Ovary (tissue), 9 donors: ENCODE data around the gene ZBTB18. TPM values are rescaled to one million over a fixed set of nuclear protein-coding genes. Genes with fewer than 3 reads are reported as not detected.

Experiments used
- DNase-seq, 5 donors: peaks; one replicate each; pipeline ENCODE4 v3.0.0-alpha.2; 2019 to 2020
- H3K27ac ChIP-seq, 2 donors: fragments of 200-600 bp; one replicate each; pipeline versions ENCODE4 v1.5.1 to v1.8.0; 2019 to 2022
- H3K27me3 ChIP-seq: fragments of 200-600 bp; one replicate; pipeline ENCODE4 v1.8.0; 2022
- H3K36me3 ChIP-seq: fragments of 200-600 bp; sonication (generic); one replicate; pipeline ENCODE4 v1.5.1; 2019
- H3K4me1 ChIP-seq: one replicate; pipeline ENCODE4 v1.8.1; 2013; ENCODE audit warnings: mild to moderate bottlenecking, moderate library complexity; ENCODE audit not compliant: insufficient read depth
- H3K4me3 ChIP-seq: fragments of 200-600 bp; sonication (generic); one replicate; pipeline ENCODE4 v1.5.1; 2017
- H3K9me3 ChIP-seq, 2 donors: fragments of 200-600 bp in 1 of 2; sonication (generic) in 1 of 2; one replicate each; pipeline versions ENCODE4 v1.5.1 to v1.8.1; 2013 to 2019; ENCODE audit warnings: mild to moderate bottlenecking in 1 of 2, moderate library complexity in 1 of 2
- EP300 ChIP-seq: sonication (generic); formaldehyde crosslinking; IDR thresholded peaks from one replicate; pipeline ENCODE4 v1.6.1; 2017; ENCODE audit warnings: antibody characterized with exemption
- POLR2A ChIP-seq: fragments of 450-650 bp; IDR thresholded peaks from one replicate; pipeline ENCODE4 v1.6.1; 2017; ENCODE audit warnings: antibody characterized with exemption, mild to moderate bottlenecking, moderate library complexity
- WGBS, 3 donors: extraction: QIAGEN DNeasy Blood & Tissue Kit in 1 of 3; methylation state at CpG; one replicate each; pipeline versions ENCODE4 v1.1.5 to v1.1.7; 2013 to 2017; 5-methylcytosine and 5-hydroxymethylcytosine counted together
- intact Hi-C, 4 donors: fragments of 100-400 bp; cut with DNase I; formaldehyde crosslinking; loops; one replicate each; pipeline versions ENCODE4 v1.11.0 to v1.15.1; 2022 to 2023
- polyA plus RNA-seq, 2 donors: library from polyadenylated mRNA; stranded (reverse); fragments of 200-250 nt in 1 of 2; fragments of 350-450 nt in 1 of 2; fragmentation: Illumina TruSeq in 1 of 2; extraction: RNeasy Lipid Tissue Mini Kit (QIAGEN cat#74804) in 1 of 2; gene quantifications; one replicate each; pipeline ENCODE4 v1.2.3, GENCODE V29; 2013 to 2014
- total RNA-seq, 7 donors: library from RNA; depleted of rRNA in 2 of 7; stranded (reverse); fragments of >200 nt in 2 of 7; fragmentation: NEBNext Ultra II Directional in 3 of 7; extraction: Animal tissue kit (Norgen Biotek cat#: 25700) in 3 of 7; gene quantifications; one replicate each; pipeline versions ENCODE4 v1.1.0 to v1.2.4, GENCODE V29; 2016 to 2023
- TF ChIP-seq, protein P1 (sequence below), 3 donors: fragments of 450-650 bp in 2 of 3; fragments of 200-600 bp in 1 of 3; IDR thresholded peaks; one replicate each; pipeline versions ENCODE4 v1.5.1 to v1.8.0; 2016 to 2022; ENCODE audit warnings: antibody characterized with exemption in 3 of 3, mild to moderate bottlenecking in 1 of 3
- donor health status: DM: no; HTN: no; CAD: no; lungs with moderate emphysema.
- donor health status: DM: no; HTN: no; CAD: no.
- donor health status: Bipolar disorder and iron deficiency.
- donor health status: DM: yes; HTN: yes; CAD: no.
- donor health status: DM: no; HTN: no; CAD: no.
- donor health status: DM: yes; HTN: yes; CAD: no.

Gene ZBTB18
- total and polyA plus RNA-seq, 9 donors = 6.7 to 14.0 (median 10.1) TPM

DNA sequence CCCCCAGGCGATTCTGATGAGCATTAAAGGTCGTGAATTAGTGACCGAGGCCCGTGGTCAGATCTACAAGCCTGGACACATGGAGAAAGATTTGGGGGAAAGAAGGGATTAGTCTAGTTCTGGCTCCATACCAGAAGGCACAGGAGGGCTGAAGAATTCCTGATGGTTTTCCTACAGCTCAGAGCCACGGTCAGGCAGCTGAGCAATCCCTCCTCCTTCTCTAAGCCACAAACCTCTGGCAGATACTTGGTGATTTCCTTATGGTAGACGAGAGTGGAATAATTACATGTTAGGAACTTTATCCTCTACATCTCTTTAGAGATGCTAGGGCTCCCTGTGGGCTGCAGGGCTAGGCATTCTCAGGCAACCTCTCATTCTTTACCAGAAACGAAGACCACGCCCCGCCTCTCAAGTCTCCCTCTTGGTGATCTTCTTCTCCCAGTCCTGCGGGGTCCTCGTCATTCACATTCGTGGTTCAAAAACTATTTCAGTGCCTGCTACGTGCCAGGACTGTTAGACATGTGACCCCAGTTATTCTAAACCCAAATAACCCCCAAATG is 20.5 kb upstream of the ZBTB18 start:
- no peak for DNase-seq
- Histone ChIP-seq H3K4me1 (no peaks in the 10 kb centered on the region), H3K4me3 (no peak overlapping the region), H3K9me3 (no peaks in the 10 kb centered on the region), H3K36me3 (no peaks in the 10 kb centered on the region), H3K27me3 (no peaks in the 10 kb centered on the region), H3K27ac (no peak overlapping the region)
- TF ChIP-seq, protein P1, sequence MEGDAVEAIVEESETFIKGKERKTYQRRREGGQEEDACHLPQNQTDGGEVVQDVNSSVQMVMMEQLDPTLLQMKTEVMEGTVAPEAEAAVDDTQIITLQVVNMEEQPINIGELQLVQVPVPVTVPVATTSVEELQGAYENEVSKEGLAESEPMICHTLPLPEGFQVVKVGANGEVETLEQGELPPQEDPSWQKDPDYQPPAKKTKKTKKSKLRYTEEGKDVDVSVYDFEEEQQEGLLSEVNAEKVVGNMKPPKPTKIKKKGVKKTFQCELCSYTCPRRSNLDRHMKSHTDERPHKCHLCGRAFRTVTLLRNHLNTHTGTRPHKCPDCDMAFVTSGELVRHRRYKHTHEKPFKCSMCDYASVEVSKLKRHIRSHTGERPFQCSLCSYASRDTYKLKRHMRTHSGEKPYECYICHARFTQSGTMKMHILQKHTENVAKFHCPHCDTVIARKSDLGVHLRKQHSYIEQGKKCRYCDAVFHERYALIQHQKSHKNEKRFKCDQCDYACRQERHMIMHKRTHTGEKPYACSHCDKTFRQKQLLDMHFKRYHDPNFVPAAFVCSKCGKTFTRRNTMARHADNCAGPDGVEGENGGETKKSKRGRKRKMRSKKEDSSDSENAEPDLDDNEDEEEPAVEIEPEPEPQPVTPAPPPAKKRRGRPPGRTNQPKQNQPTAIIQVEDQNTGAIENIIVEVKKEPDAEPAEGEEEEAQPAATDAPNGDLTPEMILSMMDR (IDR thresholded peaks at IDR 0.05) = no peak
- TF ChIP-seq EP300 = no peak
- intact Hi-C loops = no loop called here
- 76 to 84% (median 77%) methylated on average over 13 of the region's 13 CpGs for WGBS, 3 donors

DNA sequence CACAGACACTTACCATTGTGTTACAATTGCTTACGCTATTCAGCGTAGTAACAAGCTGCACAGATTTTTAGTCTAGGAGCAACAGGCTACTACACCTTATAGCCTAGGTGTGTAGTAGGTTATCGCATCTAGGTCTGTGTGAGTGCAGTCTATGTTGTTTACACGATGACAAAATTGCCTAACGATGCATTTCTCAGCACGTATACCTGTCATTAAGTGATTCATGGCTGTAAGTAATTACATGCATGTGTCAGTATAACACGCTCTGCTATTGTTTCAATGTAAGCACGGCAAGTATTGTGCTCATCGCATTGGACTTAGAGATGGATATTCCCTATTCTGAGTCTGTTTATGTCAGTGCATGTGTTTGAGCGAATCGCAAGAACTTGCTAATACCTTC is 15.7 kb upstream of the ZBTB18 start:
- no peaks in the 10 kb centered on the region for H3K27me3 ChIP-seq
- H3K9me3 ChIP-seq = no peaks in the 10 kb centered on the region
- no peak overlapping the region for H3K27ac ChIP-seq
- no peaks in the 10 kb centered on the region for H3K36me3 ChIP-seq
- intact Hi-C loops = no loop called here
- no peaks in the 10 kb centered on the region for H3K4me1 ChIP-seq
- H3K4me3 ChIP-seq = no peak overlapping the region
- TF ChIP-seq EP300 = no peak
- TF ChIP-seq POLR2A = no peak
- TF ChIP-seq, protein P1 (IDR thresholded peaks at IDR 0.05) = no peak
- 91 to 95% (median 93%) methylated on average over 11 of the region's 11 CpGs for WGBS, 3 donors
- DNase-seq = no peak

GRCh38 chr1:244037252-244037651 is 13.8 kb upstream of the ZBTB18 start:
- no peaks in the 10 kb centered on the region for H3K4me1 ChIP-seq
- H3K27ac ChIP-seq = no peak overlapping the region
- no peaks in the 10 kb centered on the region for H3K27me3 ChIP-seq
- no peaks in the 10 kb centered on the region for H3K9me3 ChIP-seq
- no peak overlapping the region for H3K4me3 ChIP-seq
- DNase-seq = no peak
- no peaks in the 10 kb centered on the region for H3K36me3 ChIP-seq
- 84 to 88% (median 84%) methylated on average over 9 of the region's 9 CpGs for WGBS, 3 donors
- intact Hi-C loops = no loop called here
- no peak for TF ChIP-seq POLR2A
- no peak for TF ChIP-seq EP300
- TF ChIP-seq, protein P1 (IDR thresholded peaks at IDR 0.05) = no peak

GRCh38 chr1:244041466-244042120 is 9.5 kb upstream of the ZBTB18 start:
- no peaks in the 10 kb centered on the region for H3K4me1 ChIP-seq
- WGBS, 3 donors = 75 to 80% (median 76%) methylated on average over 4 of the region's 4 CpGs

DNA sequence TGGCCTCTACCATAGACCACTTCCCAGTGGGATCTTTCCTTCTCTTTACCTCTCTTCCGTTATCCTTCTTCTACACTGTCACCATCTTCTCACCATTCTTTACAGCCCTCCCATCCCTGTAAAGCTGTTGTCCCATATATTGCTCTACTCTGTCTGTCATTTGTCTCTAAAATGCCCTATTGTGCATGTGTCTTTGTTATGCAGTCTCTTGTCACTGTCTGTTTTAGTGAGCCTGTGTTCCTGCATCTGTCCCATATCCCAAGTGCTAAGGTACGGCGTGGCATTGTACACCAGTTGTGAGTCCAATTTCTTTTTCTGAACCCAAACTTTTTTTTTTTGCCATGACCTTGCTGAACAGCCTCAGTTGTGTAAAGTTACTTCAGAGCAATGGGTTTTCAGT is 8.8 kb upstream of the ZBTB18 start:
- Histone ChIP-seq H3K4me1 (no peaks in the 10 kb centered on the region), H3K27me3 (no peaks in the 10 kb centered on the region), H3K36me3 (no peaks in the 10 kb centered on the region), H3K27ac (no peak overlapping the region), H3K9me3 (no peaks in the 10 kb centered on the region), H3K4me3 (no peak overlapping the region)
- DNase-seq = no peak
- 82 to 95% (median 92%) methylated on average over 3 of the region's 3 CpGs for WGBS, 3 donors
- intact Hi-C loops = no loop called here
- TF ChIP-seq POLR2A (no peak), EP300 (no peak)
- TF ChIP-seq, protein P1 (IDR thresholded peaks at IDR 0.05) = no peak

More at GRCh38 chr1:244041466-244042120, 9.5 kb upstream of the ZBTB18 start:
- Histone ChIP-seq H3K4me3 (no peak overlapping the region), H3K36me3 (no peaks in the 10 kb centered on the region), H3K27me3 (no peaks in the 10 kb centered on the region), H3K27ac (no peak overlapping the region), H3K9me3 (no peaks in the 10 kb centered on the region)
- no peak for TF ChIP-seq EP300
- intact Hi-C loops = no loop called here
- DNase-seq = no peak
